T-cell (primary cell): ENCODE measurements around the gene PPP4R4. TPM values are rescaled to one million over a fixed set of nuclear protein-coding genes. Genes with fewer than 3 reads are reported as not detected.

Experiments used
- ATAC-seq, 4 experiments: fragments of 200-7000 bp in 3 of 4; fragments of 150-1000 bp in 1 of 4; cut with Tn5 transposase; replicated peaks in 1 of 4; 1 replicate in 3 of 4; 2 replicates in 1 of 4; pipeline ENCODE4 v1.10.0; 2021; ENCODE audit warnings: moderate library complexity in 3 of 4, mild to moderate bottlenecking in 2 of 4, moderate number of reproducible peaks in 1 of 4
- CTCF ChIA-PET, 2 donors: fragments of 300-600 bp; sonication (Branson Sonifier 250); formaldehyde crosslinking; loops; one replicate each; lab custom pipeline; 2022; ENCODE audit warnings: antibody characterized with exemption in 2 of 2; lab: Charles Lee
- POLR2A ChIA-PET, 2 donors: fragments of 300-600 bp; sonication (Branson Sonifier 250); formaldehyde crosslinking; loops; one replicate each; lab custom pipeline; 2022; ENCODE audit warnings: antibody characterized with exemption in 2 of 2; lab: Charles Lee
- DNase-seq, 35 experiments: peaks; one replicate each; pipeline versions ENCODE4 v3.0.0 to v3.0.0-alpha.2; 2013 to 2023
- H3K27ac ChIP-seq: one replicate; pipeline ENCODE4 v1.5.1; 2013; ENCODE audit warnings: low read length
- H3K27me3 ChIP-seq, 2 experiments: replicated peaks in 1 of 2; 1 replicate in 1 of 2; 2 replicates in 1 of 2; pipeline versions ENCODE4 v1.6.1 to v1.7.0; 2013; ENCODE audit warnings: low read length in 1 of 2, mixed read lengths in 1 of 2; ENCODE audit not compliant: control insufficient read depth in 2 of 2, insufficient read depth in 2 of 2; ENCODE audit errors: extremely low read depth in 1 of 2
- H3K36me3 ChIP-seq, 2 donors: 1 replicate in 1 of 2; 2 replicates in 1 of 2; pipeline versions ENCODE4 v1.6.1 to v1.7.0; 2013; ENCODE audit warnings: low read length in 1 of 2; ENCODE audit not compliant: control insufficient read depth in 2 of 2, insufficient read depth in 1 of 2; ENCODE audit errors: extremely low read depth in 1 of 2
- H3K4me1 ChIP-seq, 2 experiments: 1 replicate in 1 of 2; 2 replicates in 1 of 2; pipeline versions ENCODE4 v1.6.1 to v1.7.0; 2013; ENCODE audit warnings: low read length in 2 of 2, mixed read lengths in 1 of 2; ENCODE audit not compliant: insufficient read depth in 2 of 2, control insufficient read depth in 1 of 2; ENCODE audit errors: extremely low read depth in 1 of 2
- H3K4me3 ChIP-seq, 2 donors: 1 replicate in 1 of 2; 2 replicates in 1 of 2; pipeline versions ENCODE4 v1.5.1 to v1.7.0; 2013; ENCODE audit warnings: mild to moderate bottlenecking in 2 of 2, low read length in 1 of 2, moderate library complexity in 1 of 2; ENCODE audit not compliant: control insufficient read depth in 1 of 2; ENCODE audit errors: extremely low read depth in 1 of 2
- H3K9me3 ChIP-seq: 2 replicates; pipeline ENCODE4 v1.7.0; 2013
- H3K27ac Mint-ChIP-seq, 2 donors: one replicate each; pipeline ENCODE4 v1.8.0; 2020 to 2021; ENCODE audit warnings: mild to moderate bottlenecking in 2 of 2, mixed read lengths in 2 of 2
- H3K27me3 Mint-ChIP-seq, 2 donors: one replicate each; pipeline ENCODE4 v1.8.0; 2021 to 2022; ENCODE audit warnings: mixed read lengths in 2 of 2
- H3K36me3 Mint-ChIP-seq: one replicate; pipeline ENCODE4 v1.8.0; 2021; ENCODE audit warnings: mixed read lengths
- H3K4me1 Mint-ChIP-seq, 3 donors: one replicate each; pipeline ENCODE4 v1.8.0; 2020 to 2022; ENCODE audit warnings: mixed read lengths in 3 of 3, mild to moderate bottlenecking in 1 of 3
- H3K4me3 Mint-ChIP-seq, 3 donors: one replicate each; pipeline ENCODE4 v1.8.0; 2020 to 2022; ENCODE audit warnings: mild to moderate bottlenecking in 3 of 3, mixed read lengths in 3 of 3, moderate library complexity in 3 of 3
- H3K9me3 Mint-ChIP-seq, 3 donors: one replicate each; pipeline ENCODE4 v1.8.0; 2020 to 2022; ENCODE audit warnings: mixed read lengths in 3 of 3
- WGBS: methylation state at CpG from one replicate; pipeline ENCODE4 v1.1.5; 2013; ENCODE audit warnings: missing lambda C conversion rate; ENCODE audit not compliant: insufficient coverage; 5-methylcytosine and 5-hydroxymethylcytosine counted together
- total RNA-seq, 35 experiments: library from RNA in 6 of 35; stranded (reverse) in 6 of 35; fragments of 120-200 nt in 1 of 35; gene quantifications; one replicate each; pipeline versions ENCODE4 v1.2.1 to v1.2.4 and lab custom pipeline; 2013 to 2026

Gene PPP4R4
- total RNA-seq, 5 donors from 2014 or later (not counting 1 experiment from before 2014, with no cell fraction given), result 0.41 to 2.5 (median 1.3) TPM

DNA sequence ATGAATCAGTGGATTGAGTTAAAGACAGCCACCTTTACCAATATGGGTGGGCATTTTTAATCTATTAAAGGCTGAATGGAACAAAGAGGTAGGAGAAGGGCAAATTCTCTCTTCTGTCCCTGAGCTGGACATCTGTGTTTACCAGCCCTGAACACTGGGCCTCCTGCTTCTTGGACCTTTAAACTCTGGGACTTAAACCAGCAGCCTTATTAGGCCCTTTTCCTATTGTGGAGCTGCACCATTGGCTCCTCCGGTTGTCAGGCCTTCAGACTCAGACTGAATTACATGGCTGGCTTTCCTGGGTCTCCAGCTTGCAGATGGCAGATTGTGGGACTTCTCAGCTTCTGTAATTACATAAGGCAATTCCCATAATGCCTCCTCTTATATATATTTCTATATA is 142.6 kb downstream of the PPP4R4 start:
- peaks cover 0 to 3% (median 0%) of the 10 kb centered on the region in 3 donors for H3K9me3 Mint-ChIP-seq
- Histone ChIP-seq H3K4me1 (no peaks in the 10 kb centered on the region), H3K9me3 (peaks cover 3% of the 10 kb centered on the region), H3K27me3 (peaks cover 0 to 6% of the 10 kb centered on the region in 2 experiments), H3K4me3 (no peak overlapping the region), H3K36me3 (no peaks in the 10 kb centered on the region), H3K27ac (no peak overlapping the region)
- no peaks in the 10 kb centered on the region for H3K4me1 Mint-ChIP-seq
- ChIA-PET POLR2A (no interaction called here), CTCF (no interaction called here)
- H3K27me3 Mint-ChIP-seq, result peaks cover 4 to 11% of the 10 kb centered on the region in 2 donors
- H3K36me3 Mint-ChIP-seq, result no peaks in the 10 kb centered on the region
- no peak overlapping the region for H3K27ac Mint-ChIP-seq
- no peak for DNase-seq
- WGBS, result 83% methylated on average over 1 of the region's 1 CpG
- no peak for ATAC-seq
- H3K4me3 Mint-ChIP-seq, result no peak overlapping the region

DNA sequence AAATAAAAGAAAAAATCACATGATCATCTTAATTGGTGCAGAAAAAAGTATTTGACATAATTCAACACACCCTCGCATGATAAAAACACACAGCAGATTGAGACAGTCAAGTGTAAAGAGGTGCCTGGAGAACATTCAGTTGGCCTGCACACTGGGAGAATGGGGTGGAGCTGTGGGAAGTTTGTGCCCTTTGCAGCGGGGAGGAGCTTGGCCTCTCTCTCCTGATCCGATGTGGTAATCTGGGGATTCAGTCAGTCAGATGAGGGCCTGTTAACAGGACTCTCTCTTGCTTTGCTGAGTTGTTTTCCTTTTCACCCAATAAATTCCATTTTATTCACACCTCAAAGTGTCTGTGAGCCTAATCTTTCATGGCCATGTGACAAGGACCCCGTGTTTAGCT is 143.1 kb downstream of the PPP4R4 start:
- Mint-ChIP-seq H3K4me1 (no peaks in the 10 kb centered on the region), H3K27me3 (peaks cover 4 to 11% of the 10 kb centered on the region in 2 donors), H3K9me3 (peaks cover 0 to 3% (median 0%) of the 10 kb centered on the region in 3 donors), H3K4me3 (no peak overlapping the region), H3K27ac (no peak overlapping the region), H3K36me3 (no peaks in the 10 kb centered on the region)
- Histone ChIP-seq H3K4me3 (no peak overlapping the region), H3K27ac (no peak overlapping the region), H3K9me3 (peaks cover 3% of the 10 kb centered on the region), H3K27me3 (peaks cover 0 to 6% of the 10 kb centered on the region in 2 experiments), H3K36me3 (no peaks in the 10 kb centered on the region), H3K4me1 (no peaks in the 10 kb centered on the region)
- WGBS, result 60% methylated on average over 1 of the region's 4 CpGs
- ChIA-PET CTCF (no interaction called here), POLR2A (no interaction called here)
- DNase-seq (no peak), ATAC-seq (no peak)

DNA sequence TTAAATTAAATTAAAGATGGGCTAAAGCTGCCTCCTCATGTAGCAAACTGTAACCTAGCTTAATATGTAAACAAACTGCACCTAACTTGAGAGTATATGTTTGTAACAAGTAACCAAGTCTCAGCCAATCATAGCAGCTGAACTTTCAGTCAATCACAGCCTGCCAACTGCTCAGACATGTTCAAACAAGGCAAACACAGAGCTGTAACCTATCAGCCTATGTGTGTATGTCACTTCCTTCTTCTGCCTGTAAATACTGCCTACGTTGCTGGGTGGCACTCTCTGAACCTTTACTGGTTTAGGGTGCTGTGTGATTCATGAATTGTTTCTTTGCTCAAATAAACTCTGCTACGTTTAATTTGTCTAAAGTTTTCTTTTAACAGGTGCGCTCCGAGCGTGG is 146.1 kb downstream of the PPP4R4 start:
- ChIA-PET POLR2A (no interaction called here), CTCF (no interaction called here)
- Mint-ChIP-seq H3K27me3 (peaks cover 3 to 4% of the 10 kb centered on the region in 2 donors), H3K4me3 (no peak overlapping the region), H3K36me3 (no peaks in the 10 kb centered on the region), H3K27ac (no peak overlapping the region), H3K9me3 (peaks cover 0 to 3% (median 0%) of the 10 kb centered on the region in 3 donors), H3K4me1 (no peaks in the 10 kb centered on the region)
- Histone ChIP-seq H3K27me3 (no peaks in the 10 kb centered on the region), H3K4me3 (no peak overlapping the region), H3K4me1 (no peaks in the 10 kb centered on the region), H3K9me3 (peaks cover 3% of the 10 kb centered on the region), H3K27ac (no peak overlapping the region), H3K36me3 (no peaks in the 10 kb centered on the region)
- no peak for DNase-seq
- no peak for ATAC-seq
- 79% methylated on average over 3 of the region's 5 CpGs for WGBS

DNA sequence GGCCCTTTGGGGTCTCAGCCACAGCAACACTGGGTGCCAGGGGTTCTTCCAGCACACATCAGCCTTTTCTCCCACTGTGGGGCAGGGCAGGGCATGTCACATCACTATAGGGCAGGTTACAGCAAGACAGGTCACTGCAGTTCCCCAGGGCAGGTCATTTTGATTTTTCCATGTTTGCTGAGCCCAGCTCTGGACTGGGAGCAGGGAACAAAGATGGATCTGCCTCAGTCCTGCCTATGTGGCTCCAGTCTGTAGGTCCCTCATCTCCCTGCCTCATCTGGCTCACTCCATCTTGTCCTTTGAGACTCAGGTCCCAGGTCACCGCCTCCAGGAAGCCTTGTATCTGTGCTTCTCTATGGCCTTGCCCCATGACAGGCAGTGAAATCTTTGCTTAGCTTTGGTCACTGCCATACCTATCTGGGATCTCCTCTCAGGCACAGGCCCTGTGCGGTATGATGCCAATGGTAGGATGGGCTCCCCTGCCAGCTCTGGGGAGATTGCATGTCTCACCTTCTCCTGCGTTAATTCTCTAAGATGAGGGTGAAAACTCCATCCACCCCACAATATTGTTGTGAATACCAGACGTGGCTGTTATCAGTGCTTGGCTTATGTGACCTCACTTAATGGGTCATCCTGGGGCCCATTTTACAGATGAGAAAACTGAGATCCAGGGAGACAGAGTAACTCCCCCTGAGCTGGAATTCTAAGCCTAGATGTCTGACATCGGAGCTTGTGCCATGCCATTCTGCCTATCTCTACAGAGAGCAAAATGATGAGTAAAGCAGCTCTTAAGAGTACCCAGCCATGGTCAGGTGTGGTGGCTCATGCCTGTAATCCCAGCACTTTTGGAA is 147.5 kb downstream of the PPP4R4 start:
- POLR2A ChIA-PET, result no interaction called here
- no peaks in the 10 kb centered on the region for H3K4me1 ChIP-seq
- H3K9me3 Mint-ChIP-seq, result no peaks in the 10 kb centered on the region
- ATAC-seq (no peak), DNase-seq (no peak)
- no peak overlapping the region for H3K27ac ChIP-seq
- WGBS, result 76% methylated on average over 2 of the region's 5 CpGs
- H3K36me3 ChIP-seq, result no peaks in the 10 kb centered on the region
- no peak overlapping the region for H3K27ac Mint-ChIP-seq
- H3K27me3 ChIP-seq, result no peaks in the 10 kb centered on the region
- peaks cover 4 to 9% of the 10 kb centered on the region in 2 donors for H3K27me3 Mint-ChIP-seq
- H3K4me1 Mint-ChIP-seq, result no peaks in the 10 kb centered on the region
- CTCF ChIA-PET, result no interaction called here
- no peak overlapping the region for H3K4me3 ChIP-seq
- peaks cover 3% of the 10 kb centered on the region for H3K9me3 ChIP-seq
- no peaks in the 10 kb centered on the region for H3K36me3 Mint-ChIP-seq
- no peak overlapping the region for H3K4me3 Mint-ChIP-seq

DNA sequence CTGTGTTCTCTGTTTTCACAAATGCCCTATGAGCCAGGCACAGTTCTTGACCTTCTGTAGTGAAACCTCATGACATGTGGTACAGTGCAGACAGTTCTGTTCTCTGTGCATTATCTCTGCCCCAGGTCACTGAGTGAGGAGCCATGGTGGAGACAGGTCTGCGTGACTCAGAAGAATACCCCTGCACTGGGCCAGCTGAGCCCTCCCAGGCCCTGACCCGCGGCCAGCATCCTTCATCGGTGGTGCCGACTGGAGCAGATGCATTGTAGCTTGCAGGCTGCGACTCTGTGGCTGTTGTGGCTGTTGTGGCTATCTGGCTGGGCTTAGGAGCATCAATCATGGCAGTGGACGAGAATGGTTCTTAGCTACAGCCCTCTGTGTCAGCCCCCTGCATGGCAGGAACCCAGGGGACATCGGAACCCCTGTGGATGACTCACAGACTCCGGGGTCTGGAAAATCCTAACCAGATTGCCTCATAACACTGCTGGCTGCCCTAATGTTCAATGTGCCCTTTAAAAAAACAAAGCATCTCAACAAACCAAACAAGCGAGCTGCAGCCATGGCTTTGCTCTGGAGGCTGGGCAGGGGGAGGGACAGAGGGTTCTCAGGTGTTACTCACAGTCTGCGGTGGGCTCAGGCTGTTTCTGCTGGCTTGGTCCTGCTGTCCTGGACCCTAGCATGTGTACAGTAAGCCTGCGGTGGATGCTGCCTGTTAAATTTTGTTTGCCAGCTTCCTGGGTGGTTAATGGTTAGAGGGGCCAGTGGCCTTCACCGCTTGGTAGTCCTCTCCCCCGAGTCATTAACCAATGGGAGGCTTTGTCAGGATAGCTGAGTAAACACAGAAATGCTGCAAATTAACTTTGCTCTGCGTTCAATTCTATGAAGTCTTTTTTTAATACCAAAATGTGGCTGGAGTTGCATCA is 148.8 kb downstream of the PPP4R4 start, which contains the start of gene SERPINA6:
SERPINA6 (minus strand) TSS at position 689 of the 923 bp plus-strand sequence. CDS start 8,688 bp downstream, outside the sequence.
- Histone ChIP-seq H3K27ac (no peak within 1 kb of the TSS), H3K4me3 (no peak within 1 kb of the TSS), H3K9me3 (peaks cover 3% of the 10 kb centered on the region), H3K4me1 (no peaks in the 10 kb centered on the region), H3K27me3 (no peaks in the 10 kb centered on the region), H3K36me3 (no peaks in the 10 kb centered on the region)
- 70% methylated on average over 10 of the region's 15 CpGs for WGBS
- ATAC-seq, result peak in 1 of 4 experiments; percentile 15
- H3K4me3 Mint-ChIP-seq, result no peak within 1 kb of the TSS
- no peaks in the 10 kb centered on the region for H3K36me3 Mint-ChIP-seq
- H3K27me3 Mint-ChIP-seq, result peaks cover 4 to 9% of the 10 kb centered on the region in 2 donors
- DNase-seq, result no peak
- CTCF ChIA-PET, result no interaction called here
- H3K9me3 Mint-ChIP-seq, result no peaks in the 10 kb centered on the region
- no peaks in the 10 kb centered on the region for H3K4me1 Mint-ChIP-seq
- no peak within 1 kb of the TSS for H3K27ac Mint-ChIP-seq
- POLR2A ChIA-PET, result no interaction called here

DNA sequence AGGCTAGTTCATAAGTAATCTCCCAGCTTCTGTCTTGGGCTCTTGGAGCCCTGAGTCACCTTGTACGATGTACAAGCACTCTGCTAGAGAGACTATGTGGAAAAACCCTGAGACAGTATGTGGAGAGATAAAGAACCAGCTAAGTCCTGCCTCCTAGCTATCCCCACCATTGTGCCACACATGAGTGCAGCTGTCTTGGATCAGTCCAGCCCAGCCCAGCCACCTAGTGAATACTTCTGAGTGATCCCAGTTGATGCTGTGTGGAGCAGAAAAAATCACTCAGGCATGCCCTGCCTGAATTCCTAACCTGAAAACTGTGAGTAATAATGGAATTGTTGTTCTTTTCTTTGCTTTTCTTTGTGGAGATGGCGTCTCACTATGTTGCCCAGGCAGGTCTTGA is 154.1 kb downstream of the PPP4R4 start:
- no peak overlapping the region for H3K4me3 Mint-ChIP-seq
- no peak overlapping the region for H3K27ac Mint-ChIP-seq
- H3K36me3 Mint-ChIP-seq, result no peaks in the 10 kb centered on the region
- ChIA-PET POLR2A (no interaction called here), CTCF (no interaction called here)
- no peaks in the 10 kb centered on the region for H3K36me3 ChIP-seq
- DNase-seq (no peak), ATAC-seq (no peak)
- H3K4me1 ChIP-seq, result no peaks in the 10 kb centered on the region
- no peaks in the 10 kb centered on the region for H3K4me1 Mint-ChIP-seq
- peaks cover 0 to 13% of the 10 kb centered on the region in 2 experiments for H3K27me3 ChIP-seq
- WGBS, result no CpG with 5 or more reads among the region's 2 CpGs
- peaks cover 6 to 7% of the 10 kb centered on the region in 2 donors for H3K27me3 Mint-ChIP-seq
- H3K27ac ChIP-seq, result no peak overlapping the region
- peaks cover 0 to 2% (median 0%) of the 10 kb centered on the region in 3 donors for H3K9me3 Mint-ChIP-seq
- no peaks in the 10 kb centered on the region for H3K9me3 ChIP-seq
- H3K4me3 ChIP-seq, result no peak overlapping the region
